A673 (cell line): ENCODE results near the gene FES.
"Not testable (repeated sequence)": the region's sequence is repeated elsewhere in the genome, so short reads cannot be mapped to it uniquely, and the experiment has no call there.

Source experiments
- EZH2 ChIP-seq: fragments of 200-600 bp; sonication (generic); IDR thresholded peaks from 2 replicates; pipeline ENCODE4 v1.6.1; 2017; ENCODE audit warnings: borderline replicate concordance, low read depth, mild to moderate bottlenecking, mixed read lengths, antibody characterized with exemption, low read length; ENCODE audit not compliant: poor library complexity, severe bottlenecking
- TF ChIP-seq, protein P1 (sequence below): fragments of 300-800, 200-600 bp; sonication (generic); conservative IDR thresholded peaks from 2 replicates; pipeline ENCODE4 v1.5.1; 2017; ENCODE audit warnings: low read depth, mild to moderate bottlenecking, antibody characterized with exemption, low read length, moderate library complexity, mixed read lengths

DNA sequence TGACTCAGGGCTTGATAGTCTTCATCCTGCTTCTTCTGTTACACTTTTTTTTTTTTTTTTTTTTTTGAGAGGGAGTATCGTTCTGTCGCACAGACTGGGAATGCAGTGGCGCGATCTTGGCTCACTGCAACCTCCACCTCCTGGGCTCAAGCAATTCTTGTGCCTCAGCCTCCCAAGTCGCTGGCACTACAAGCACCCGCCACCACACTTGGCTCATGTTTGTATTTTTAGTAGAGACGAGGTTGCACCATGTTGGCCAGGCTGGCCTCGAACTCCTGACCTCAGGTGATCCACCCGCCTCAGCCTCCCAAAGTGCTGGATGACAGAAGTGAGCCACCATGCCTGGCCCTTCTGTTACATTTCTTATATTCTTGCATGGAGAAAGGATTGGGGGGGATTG lies 9.3 kb upstream of the FES start:
- TF ChIP-seq, protein P1, sequence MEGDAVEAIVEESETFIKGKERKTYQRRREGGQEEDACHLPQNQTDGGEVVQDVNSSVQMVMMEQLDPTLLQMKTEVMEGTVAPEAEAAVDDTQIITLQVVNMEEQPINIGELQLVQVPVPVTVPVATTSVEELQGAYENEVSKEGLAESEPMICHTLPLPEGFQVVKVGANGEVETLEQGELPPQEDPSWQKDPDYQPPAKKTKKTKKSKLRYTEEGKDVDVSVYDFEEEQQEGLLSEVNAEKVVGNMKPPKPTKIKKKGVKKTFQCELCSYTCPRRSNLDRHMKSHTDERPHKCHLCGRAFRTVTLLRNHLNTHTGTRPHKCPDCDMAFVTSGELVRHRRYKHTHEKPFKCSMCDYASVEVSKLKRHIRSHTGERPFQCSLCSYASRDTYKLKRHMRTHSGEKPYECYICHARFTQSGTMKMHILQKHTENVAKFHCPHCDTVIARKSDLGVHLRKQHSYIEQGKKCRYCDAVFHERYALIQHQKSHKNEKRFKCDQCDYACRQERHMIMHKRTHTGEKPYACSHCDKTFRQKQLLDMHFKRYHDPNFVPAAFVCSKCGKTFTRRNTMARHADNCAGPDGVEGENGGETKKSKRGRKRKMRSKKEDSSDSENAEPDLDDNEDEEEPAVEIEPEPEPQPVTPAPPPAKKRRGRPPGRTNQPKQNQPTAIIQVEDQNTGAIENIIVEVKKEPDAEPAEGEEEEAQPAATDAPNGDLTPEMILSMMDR = not testable (repeated sequence)
- TF ChIP-seq EZH2 = not testable (repeated sequence)
